NCI-H1417 (cell line): Measurements from ENCODE around the gene SIGLEC8.
"Not testable (repeated sequence)": the region's sequence is repeated elsewhere in the genome, so short reads cannot be mapped to it uniquely, and the experiment has no call there.

Experiments
- DNase-seq, 3 experiments: peaks; one replicate each; lab custom pipeline; 2025; lab: John Stamatoyannopoulos, UW

The SIGLEC8 gene

GRCh38 chr19:51473009-51473707, 14.9 kb upstream of the SIGLEC8 start:
- DNase-seq = peak; percentile 31 to 71 (median 58)

GRCh38 chr19:51472607-51473006, 14.4 kb upstream of the SIGLEC8 start:
- DNase-seq = no peak

GRCh38 chr19:51471527-51471926, 13.3 kb upstream of the SIGLEC8 start:
- DNase-seq = no peak

- DNase-seq = no peak
These were observed 12.7 kb upstream of the SIGLEC8 start for GRCh38 chr19:51470966-51471365.

- DNase-seq = no peak
These were observed 11.4 kb upstream of the SIGLEC8 start for GRCh38 chr19:51469629-51470028.

GRCh38 chr19:51469162-51469561, 10.9 kb upstream of the SIGLEC8 start:
- no peak for DNase-seq

- no peak for DNase-seq
These were observed 10.3 kb upstream of the SIGLEC8 start for GRCh38 chr19:51468545-51468920.

GRCh38 chr19:51467864-51468544, 9.8 kb upstream of the SIGLEC8 start:
- no peak for DNase-seq

GRCh38 chr19:51466723-51467122, 8.5 kb upstream of the SIGLEC8 start:
- no peak for DNase-seq

- not testable (repeated sequence) for DNase-seq
These were observed 5.8 kb upstream of the SIGLEC8 start for GRCh38 chr19:51463976-51464581.

- no peak for DNase-seq
These were observed 4.4 kb upstream of the SIGLEC8 start for GRCh38 chr19:51462681-51463080.

- no peak for DNase-seq
These were observed 4.0 kb upstream of the SIGLEC8 start for GRCh38 chr19:51462276-51462675.

- DNase-seq = no peak
These were observed 3.5 kb upstream of the SIGLEC8 start for GRCh38 chr19:51461723-51462161.

GRCh38 chr19:51460164-51460992, 2.1 kb upstream of the SIGLEC8 start:
- no peak for DNase-seq

GRCh38 chr19:51458899-51459505, 748 bp upstream of the SIGLEC8 start:
- DNase-seq = no peak

- DNase-seq = no peak
These were observed 772 bp downstream of the SIGLEC8 start for GRCh38 chr19:51457351-51458013.

GRCh38 chr19:51456541-51457290, 1.5 kb downstream of the SIGLEC8 start:
- no peak for DNase-seq

- DNase-seq = no peak
These were observed 7.4 kb downstream of the SIGLEC8 start for GRCh38 chr19:51450730-51451307.

GRCh38 chr19:51448411-51449016, 9.7 kb downstream of the SIGLEC8 start:
- DNase-seq = no peak

- no peak for DNase-seq
These were observed 10.2 kb downstream of the SIGLEC8 start for GRCh38 chr19:51448011-51448410.
